ENCODE measurements around the gene SHROOM2.

DNA sequence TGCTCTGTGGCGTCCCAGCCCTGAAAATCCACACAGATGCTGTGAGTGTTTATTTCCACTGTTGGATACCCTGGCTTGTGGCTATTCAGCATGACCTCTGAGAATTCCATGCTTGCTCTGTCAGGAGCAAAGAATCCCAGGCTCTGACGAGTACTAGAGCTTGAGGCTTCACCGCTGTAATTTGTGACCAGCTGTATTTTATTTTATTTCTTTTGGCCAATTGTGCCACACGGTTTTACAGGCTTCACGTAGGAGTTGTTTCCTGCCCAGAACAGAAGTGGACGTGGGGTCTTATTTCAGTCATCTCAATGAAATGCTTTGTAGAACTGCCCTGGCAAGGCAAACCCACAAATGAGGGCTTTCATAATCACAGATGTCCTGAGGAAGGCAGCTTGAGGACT is 111.5 kb downstream of the SHROOM2 start:
- TF ChIP-seq EZH2 (optimal IDR thresholded peaks at IDR 0.05; ENCODE audit: low read depth, low read length) = no peak
- no peak for TF ChIP-seq EZH2phosphoT487 (IDR thresholded peaks at IDR 0.05; ENCODE audit: low read length)
